Measurements from ENCODE around the gene CSNK1G1.
"Not testable (repeated sequence)": the region's sequence is repeated elsewhere in the genome, so short reads cannot be mapped to it uniquely, and the experiment has no call there.

The CSNK1G1 gene

GRCh38 chr15:64287953-64288352 is 68.0 kb downstream of the CSNK1G1 start:
- DNase-seq (ENCODE audit: low read depth): no peak

DNA sequence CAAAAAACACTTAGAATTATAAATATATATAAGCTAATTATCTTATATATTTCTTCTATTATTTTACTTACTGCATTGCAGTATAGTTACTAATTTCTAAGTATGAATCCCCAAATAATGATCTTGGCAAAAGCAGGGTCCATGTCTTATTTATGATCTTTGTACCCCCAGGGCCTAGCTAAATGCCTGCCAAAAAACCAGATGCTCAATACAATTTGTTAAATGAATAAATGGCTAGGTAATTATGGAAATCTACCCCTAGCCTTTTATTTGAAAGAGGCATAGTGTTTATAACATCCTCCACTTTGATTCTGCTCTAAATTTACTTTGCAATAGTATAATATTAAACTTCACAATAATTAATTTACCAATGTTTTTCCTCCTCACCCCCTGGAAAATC is 69.5 kb downstream of the CSNK1G1 start:
- DNase-seq (ENCODE audit: low read depth): no peak

DNA sequence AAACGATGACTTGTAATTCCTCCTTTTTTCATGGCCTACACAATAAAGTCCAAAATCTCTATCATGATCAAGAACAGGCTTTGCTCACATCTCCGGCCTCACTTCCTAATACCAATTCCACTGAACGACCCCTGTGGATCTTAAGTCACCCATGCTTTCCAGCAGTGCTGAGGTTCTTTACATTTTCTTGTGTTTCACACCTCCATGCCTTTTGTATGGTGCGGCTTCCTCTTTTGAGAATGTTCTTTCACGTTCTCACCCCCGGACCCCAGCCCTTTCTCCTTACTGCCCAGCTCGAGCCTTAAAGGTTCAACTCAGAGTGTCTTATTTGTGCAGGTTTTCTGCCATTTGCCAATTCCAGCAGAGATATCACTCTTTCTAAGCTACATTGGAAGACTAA is 70.1 kb downstream of the CSNK1G1 start:
- no peak for DNase-seq (ENCODE audit: low read depth)

DNA sequence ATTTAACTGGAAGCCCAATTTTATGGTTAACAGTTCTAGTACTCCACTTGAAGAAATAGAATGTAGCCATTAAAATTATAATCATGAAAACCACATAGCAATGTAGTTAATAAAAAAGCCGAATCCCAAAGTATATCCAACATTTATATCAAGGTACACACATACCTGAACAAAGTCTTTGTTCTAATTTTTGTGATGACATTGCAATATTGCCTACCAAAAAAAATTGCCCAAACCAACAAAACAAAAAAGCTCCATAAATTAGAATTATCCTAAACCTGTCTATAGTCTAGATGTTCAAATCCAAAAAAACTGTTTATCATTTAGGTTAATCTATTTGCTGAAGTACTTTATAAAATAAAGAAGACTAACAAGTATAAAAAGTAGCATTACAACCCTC is 70.8 kb downstream of the CSNK1G1 start:
- no peak for DNase-seq (ENCODE audit: low read depth)

GRCh38 chr15:64284042-64284441 is 71.9 kb downstream of the CSNK1G1 start:
- peak; percentile 80 for DNase-seq (ENCODE audit: low read depth)

- peak; percentile 51 for DNase-seq (ENCODE audit: low read depth)
Observed at GRCh38 chr15:64282701-64283100, 73.3 kb downstream of the CSNK1G1 start.

DNA sequence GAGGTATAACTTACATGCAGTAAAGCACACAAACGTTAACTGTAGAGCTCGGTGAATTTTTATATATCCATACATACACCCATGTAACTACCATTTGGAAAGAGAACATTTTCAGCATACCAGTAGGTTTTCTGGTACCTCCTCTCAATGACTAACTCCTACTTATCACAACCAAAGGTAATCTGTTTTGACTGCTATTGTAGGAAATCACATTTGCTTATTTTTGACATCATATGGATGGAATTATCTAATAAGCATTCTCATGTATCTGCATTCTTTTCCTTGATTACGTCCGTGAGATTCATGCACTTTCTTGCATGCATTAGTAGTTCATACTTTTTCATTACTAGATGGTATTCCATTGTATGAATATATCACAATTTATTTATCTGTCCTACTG is 76.8 kb downstream of the CSNK1G1 start:
- DNase-seq (ENCODE audit: low read depth): peak; percentile 48

- DNase-seq (ENCODE audit: low read depth): no peak
Observed at GRCh38 chr15:64275934-64276333, 80.0 kb downstream of the CSNK1G1 start.

DNA sequence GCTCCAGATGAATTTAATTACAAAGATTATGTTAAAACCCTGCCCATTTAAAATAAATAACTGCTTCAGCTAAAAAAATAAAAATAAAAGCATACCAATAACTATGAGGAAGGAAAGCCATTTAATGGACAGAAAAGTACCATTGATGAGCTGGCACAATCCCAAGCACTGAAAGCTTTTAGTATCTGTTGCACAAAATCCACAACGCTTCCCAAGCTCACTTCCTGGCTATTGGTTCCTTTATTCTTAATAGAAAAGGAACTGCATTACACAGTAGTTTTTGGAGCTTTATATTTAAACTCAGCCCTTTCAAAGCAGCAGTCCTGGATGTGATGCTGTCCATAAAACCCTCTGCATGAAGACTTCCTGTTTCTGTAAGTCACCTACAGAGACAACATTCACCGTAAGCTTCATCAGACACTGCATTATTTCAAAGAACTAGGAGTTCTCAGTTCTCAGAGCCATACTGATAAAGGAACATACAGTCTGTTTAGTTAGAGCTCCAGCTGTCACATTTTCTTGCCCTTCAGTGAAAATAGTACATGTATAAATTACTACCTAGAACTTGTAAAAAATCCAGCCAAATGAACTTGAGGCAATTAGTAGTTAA is 81.5 kb downstream of the CSNK1G1 start:
- no peak for DNase-seq (ENCODE audit: low read depth)

DNA sequence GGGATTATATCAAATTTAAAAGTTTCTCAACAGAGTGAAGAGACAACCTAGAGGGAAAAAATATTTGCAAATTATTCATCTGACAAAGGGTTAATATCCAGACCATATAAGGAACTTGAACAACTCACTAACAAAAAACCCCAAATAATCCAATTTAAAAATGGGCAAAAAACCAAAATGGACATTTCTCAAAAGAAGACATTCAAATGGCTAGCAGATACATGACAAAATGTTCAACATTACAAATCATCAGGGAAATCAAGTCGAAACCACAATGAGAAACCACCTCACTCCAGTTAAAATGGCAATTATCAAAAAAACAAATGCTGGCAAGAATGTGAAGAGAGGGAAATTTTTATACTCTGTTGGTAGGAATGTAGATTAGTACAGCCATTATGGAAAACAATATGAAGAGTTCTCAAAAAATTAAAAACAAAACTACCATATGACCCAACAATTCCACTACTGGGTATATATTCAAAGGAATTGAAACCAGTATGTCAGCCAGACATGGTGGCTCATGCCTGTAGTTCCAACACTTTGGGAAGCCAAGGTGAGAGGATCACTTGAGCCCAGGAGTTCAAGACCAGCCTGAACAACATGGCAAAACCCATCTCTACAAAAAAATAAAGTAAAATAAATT is 88.5 kb downstream of the CSNK1G1 start:
- no peak for DNase-seq (ENCODE audit: low read depth)

DNA sequence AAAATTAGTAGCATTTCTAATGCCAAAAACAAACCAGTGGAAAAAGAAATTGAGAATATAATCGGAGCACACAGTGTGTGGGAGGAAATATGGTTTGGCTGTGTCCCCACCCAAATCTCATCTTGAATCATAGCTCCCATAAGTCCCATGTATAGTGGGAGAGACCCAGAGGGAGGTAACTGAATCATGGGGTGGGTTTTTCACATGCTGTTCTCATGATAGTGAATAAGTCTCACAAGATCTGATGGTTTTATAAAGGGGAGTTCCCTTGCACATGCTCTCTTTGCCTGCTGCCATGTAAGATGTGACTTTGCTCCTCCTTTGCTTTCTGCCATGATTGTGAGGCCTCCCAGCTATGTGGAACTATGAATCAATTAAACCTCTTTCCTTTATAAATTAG is 90.8 kb downstream of the CSNK1G1 start:
- DNase-seq (ENCODE audit: low read depth): not testable (repeated sequence)

DNA sequence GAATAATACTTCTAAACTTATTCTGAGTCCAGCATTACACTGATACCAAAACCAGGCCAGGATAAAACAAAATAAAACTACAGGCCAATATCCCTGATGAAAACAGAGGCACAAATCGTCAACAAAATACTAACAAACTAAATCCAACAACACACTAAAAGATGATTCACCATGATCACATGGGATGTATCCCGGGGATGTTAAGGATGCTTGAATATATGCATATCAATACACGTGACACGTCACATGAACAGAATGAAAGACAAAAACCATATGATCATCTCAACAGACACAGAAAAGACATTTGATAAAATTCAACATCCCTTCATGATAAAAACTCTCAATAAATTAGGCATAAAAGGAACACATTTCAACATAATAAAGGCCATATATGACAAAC is 91.5 kb downstream of the CSNK1G1 start:
- no peak for DNase-seq (ENCODE audit: low read depth)

DNA sequence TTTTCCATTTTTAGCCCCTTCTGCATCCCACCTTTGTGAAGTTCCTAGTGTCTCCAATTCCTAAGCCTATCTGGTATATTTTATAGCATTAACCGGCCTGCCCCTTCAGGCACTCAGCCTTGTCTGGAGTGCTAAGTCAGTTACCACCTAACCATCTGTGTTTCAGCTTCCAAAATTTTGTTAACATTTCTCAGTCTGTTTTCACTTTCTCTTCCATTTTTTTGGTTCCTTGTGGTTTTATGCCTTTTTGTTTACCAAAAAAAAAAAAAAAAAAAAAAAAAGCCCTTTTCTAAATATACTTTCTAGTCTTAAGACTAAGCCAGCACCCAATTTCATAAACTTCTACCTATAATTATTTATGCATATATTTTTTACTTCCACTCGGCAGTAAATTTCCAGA is 92.4 kb downstream of the CSNK1G1 start:
- DNase-seq (ENCODE audit: low read depth): no peak

- DNase-seq (ENCODE audit: low read depth): no peak
Observed at GRCh38 chr15:64256051-64256450, 99.9 kb downstream of the CSNK1G1 start.

DNA sequence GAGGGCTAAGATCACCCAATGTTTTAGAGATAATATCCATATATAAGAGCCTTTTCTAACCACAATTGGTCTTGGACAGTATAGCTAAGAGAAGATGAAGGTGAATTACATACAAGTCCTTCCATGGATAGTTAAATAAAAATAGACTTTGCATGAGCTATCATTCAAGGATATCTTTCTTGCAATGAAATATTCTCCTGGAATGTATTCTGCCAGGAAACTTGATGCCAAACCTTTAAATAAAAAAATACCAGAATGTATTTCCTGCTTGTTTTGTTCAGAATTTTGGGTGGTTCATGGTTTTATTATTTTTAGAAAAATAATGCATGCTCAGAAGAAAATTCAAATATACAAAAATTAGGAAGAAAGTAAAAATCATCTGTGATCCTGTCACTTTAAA is 104.3 kb downstream of the CSNK1G1 start:
- no peak for DNase-seq (ENCODE audit: low read depth)

- peak; percentile 60 for DNase-seq (ENCODE audit: low read depth)
Observed at GRCh38 chr15:64251121-64251520, 104.9 kb downstream of the CSNK1G1 start.

DNA sequence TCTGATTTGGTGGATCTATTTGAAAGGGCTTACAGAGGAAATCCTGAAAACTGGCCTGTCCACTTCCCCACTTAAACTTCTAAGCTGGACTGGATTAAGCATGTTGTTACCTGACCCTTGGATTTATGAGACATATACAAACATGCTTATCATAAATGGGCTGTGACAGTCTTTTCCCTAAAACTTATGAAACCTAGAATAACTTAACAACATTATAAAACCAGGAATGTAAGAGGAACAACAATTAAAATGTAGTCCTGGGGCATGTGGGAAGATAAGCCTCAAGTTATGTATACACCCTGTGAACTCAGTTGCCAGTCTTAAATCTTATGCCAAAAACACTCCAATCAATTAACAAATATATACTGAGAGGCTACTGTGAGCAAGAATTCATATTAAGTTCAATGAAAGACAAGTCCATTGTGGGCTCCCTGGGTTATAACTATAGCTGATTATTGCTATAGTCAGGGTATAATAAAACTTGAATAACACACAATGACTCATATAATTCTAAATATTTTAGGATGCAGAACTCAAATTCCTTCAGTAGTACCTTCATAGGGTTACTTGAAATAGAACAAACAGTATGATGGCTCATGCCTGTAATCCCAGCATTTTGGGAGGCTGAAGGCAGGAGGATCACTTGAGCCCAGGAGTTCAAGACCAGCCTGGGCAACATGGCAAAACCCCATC is 105.9 kb downstream of the CSNK1G1 start:
- peak; percentile 28 for DNase-seq (ENCODE audit: low read depth)

GRCh38 chr15:64249406-64249805 is 106.6 kb downstream of the CSNK1G1 start:
- no peak for DNase-seq (ENCODE audit: low read depth)

GRCh38 chr15:64247906-64248541 is 107.9 kb downstream of the CSNK1G1 start:
- peak; percentile 96 for DNase-seq (ENCODE audit: low read depth)

- no peak for DNase-seq (ENCODE audit: low read depth)
Observed at GRCh38 chr15:64247535-64247905, 108.5 kb downstream of the CSNK1G1 start.

- DNase-seq (ENCODE audit: low read depth): peak; percentile 94
Observed at GRCh38 chr15:64246364-64247189, 109.4 kb downstream of the CSNK1G1 start.

- no peak for DNase-seq (ENCODE audit: low read depth)
Observed at GRCh38 chr15:64245405-64245804, 110.6 kb downstream of the CSNK1G1 start.
